ENCODE results near the gene CFD.
"Not testable (repeated sequence)": the region's sequence is repeated elsewhere in the genome, so short reads cannot be mapped to it uniquely, and the experiment has no call there.

Gene CFD

DNA sequence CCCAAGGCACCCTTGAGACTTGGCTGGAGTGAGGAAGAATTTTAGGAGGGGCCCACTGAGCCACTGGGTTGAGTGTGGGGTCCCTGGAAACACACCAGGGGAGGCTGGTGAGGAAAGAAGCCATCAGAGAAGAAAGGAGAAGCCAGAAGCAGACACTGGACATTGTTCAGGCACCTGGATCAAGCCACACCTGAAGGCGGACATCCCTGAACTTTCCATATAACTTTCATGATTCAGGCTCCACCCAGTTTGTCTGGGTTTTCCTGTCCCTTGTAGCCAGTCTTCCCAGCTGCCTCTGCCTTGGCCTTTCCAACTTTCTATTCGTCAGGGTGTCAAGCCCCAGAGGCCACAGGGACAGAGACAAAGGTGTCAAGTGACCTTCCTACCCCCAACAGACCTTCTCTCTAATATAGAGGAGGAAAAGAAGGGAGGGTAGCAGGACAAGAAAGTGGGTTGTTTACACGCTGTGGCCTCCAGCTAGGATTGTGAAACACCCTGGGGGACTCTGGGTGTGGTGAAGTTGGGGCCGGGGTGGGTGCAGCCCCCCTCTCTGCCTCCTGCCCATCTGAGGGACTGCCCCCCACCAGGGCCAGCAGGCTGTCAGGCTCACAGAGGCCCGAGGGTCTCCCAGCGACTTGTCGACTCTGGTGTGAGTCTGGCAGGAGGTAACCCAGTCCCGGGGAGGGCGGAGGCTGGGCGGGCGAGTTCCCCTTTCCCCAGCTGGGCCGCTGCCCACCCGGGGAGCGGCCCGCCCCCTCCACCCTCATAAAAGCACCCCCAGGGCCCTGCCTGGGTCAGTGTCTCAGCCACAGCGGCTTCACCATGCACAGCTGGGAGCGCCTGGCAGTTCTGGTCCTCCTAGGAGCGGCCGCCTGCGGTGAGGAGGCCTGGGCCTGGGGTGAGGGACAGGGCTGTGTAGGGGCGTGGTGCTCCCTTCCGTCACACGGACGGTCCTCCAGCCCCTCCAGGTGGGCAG lies at the start of gene CFD:
Gene CFD, plus strand, starts transcription at position 797 of the 976 bp plus-strand sequence. Its CDS starts 26 bp downstream, at position 823.
- no peak for DNase-seq (ENCODE audit: low read depth in 2 of 2)

GRCh38 chr19:810077-810855 lies 49.2 kb upstream of the CFD start:
- DNase-seq (ENCODE audit: low read depth in 2 of 2), result no peak

DNA sequence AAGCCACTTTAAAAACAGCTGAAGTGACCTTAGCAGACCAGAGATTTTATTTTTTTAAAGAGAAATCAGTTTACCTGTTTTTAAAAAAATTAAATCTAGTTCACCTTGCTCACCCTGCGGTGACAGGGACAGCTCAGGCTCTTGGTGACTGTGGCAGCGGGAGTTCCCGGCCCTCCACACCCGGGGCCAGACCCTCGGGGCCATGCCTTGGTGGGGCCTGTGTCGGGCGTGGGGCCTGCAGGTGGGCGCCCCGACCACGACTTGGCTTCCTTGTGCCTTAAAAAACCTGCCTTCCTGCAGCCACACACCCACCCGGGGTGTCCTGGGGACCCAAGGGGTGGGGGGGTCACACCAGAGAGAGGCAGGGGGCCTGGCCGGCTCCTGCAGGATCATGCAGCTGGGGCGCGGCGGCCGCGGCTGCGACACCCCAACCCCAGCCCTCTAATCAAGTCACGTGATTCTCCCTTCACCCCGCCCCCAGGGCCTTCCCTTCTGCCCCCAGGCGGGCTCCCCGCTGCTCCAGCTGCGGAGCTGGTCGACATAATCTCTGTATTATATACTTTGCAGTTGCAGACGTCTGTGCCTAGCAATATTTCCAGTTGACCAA lies 48.5 kb upstream of the CFD start:
- DNase-seq (ENCODE audit: low read depth in 2 of 2), result no peak

- no peak for DNase-seq (ENCODE audit: low read depth in 2 of 2)
These were observed 47.9 kb upstream of the CFD start for GRCh38 chr19:811506-812048.

DNA sequence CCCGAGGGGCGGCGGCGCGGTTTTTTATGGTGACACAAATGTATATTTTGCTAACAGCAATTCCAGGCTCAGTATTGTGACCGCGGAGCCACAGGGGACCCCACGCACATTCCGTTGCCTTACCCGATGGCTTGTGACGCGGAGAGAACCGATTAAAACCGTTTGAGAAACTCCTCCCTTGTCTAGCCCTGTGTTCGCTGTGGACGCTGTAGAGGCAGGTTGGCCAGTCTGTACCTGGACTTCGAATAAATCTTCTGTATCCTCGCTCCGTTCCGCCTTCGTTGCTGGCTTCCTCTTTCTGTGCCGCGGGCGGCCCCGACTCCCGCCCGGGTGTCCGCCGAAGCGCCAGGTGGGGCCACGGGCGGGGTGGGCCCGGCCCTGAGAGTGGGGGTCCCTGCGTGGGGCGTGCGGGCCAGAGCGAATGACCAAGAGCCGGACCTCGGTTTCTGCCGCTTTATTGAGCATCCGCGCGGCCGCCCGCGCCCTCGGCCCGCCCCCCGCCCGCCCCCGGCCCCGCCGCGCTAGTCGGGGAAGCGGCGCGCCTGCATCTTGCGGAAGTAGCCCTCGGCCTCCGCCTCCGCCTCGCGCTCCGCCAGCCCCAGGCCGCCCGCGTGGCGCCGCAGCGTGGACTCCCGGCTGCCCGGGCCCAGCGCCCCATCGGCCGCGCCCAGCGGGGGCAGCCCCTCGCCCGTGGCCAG lies 47.3 kb upstream of the CFD start:
- DNase-seq (ENCODE audit: low read depth in 2 of 2), result no peak

- no peak for DNase-seq (ENCODE audit: low read depth in 2 of 2)
These were observed 46.7 kb upstream of the CFD start for GRCh38 chr19:812747-813218.

GRCh38 chr19:813219-814151 lies 46.0 kb upstream of the CFD start:
- DNase-seq (ENCODE audit: low read depth in 2 of 2), result no peak

DNA sequence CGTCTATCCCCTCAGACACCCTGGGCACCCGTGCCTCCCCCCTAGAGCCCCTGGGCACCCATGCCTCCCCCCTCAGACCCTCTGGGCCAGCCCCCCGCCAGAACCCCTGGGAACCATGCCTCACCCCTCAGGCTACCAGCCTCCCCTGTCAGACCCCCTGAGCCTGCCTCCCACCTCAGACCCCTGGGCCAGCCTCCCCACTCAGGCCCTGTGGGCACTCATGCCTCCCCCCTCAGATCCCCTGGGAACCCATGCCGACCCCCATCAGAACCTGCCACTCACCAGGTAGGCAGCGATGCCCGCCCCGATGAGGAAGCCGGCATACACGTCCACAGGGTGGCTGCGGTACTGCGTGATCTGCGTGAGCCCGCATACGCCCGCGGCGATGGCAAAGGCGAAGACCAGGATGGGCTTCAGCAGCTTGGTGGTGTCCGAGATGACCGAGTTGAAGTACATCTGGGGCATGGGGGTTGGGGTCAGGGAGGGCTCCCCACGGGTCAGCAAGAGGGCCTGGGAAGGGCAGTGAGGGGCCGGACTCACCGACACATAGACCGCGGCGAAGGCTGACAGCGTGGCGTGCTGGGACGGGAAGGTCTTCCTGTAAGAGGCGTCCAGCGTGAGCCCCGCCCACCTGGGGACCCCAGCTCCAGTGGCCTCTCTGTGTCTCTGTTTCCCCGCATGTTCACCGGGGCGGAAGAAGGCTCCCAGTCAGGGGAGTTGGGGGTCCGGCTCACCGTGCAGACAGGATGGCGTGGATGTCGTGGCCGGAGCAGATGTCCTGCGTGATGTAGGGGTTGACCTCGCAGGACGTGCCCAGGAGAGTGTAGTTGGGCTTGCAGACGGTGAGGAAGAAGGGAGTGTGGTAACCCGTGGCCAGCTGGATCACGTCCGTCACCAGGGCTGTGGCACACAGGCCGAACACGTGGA lies 45.0 kb upstream of the CFD start:
- no peak for DNase-seq (ENCODE audit: low read depth in 2 of 2)

GRCh38 chr19:815079-815774 lies 44.2 kb upstream of the CFD start:
- DNase-seq (ENCODE audit: low read depth in 2 of 2), result no peak

DNA sequence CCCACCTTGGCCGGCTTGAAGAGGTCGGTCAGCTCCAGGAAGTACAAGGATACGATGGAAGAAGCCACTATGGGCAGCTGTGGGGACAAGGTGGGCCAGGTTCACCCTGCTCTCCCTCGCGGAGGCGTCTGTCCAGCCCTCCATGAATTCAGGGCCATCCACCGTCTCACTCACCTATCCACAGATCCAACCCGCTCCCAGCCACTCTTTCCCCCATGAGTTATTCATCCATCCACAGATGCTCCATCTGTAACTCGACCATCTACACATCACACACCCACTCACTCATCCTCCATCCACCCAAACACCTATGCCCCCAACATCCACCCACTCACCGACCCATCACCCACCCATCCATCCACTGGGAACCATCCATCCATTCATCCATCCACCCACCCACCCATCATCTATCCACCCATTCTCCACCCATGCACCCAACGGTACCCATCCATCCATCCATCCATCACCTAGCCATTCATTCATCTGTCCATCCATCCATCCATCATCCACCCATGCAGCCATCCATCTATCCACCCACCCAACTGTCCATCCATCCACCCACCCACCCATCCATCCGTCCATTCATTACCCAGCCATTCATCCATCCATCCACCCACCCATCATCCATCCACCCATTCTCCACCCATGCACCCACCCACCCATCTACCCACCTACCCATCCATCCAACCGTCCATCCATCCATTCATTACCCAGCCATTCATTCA lies 43.5 kb upstream of the CFD start:
- no peak for DNase-seq (ENCODE audit: low read depth in 2 of 2)

GRCh38 chr19:816500-816857 lies 43.0 kb upstream of the CFD start:
- DNase-seq (ENCODE audit: low read depth in 2 of 2), result no peak

- DNase-seq (ENCODE audit: low read depth in 2 of 2), result not testable (repeated sequence)
These were observed 39.3 kb upstream of the CFD start for GRCh38 chr19:820212-820611.

DNA sequence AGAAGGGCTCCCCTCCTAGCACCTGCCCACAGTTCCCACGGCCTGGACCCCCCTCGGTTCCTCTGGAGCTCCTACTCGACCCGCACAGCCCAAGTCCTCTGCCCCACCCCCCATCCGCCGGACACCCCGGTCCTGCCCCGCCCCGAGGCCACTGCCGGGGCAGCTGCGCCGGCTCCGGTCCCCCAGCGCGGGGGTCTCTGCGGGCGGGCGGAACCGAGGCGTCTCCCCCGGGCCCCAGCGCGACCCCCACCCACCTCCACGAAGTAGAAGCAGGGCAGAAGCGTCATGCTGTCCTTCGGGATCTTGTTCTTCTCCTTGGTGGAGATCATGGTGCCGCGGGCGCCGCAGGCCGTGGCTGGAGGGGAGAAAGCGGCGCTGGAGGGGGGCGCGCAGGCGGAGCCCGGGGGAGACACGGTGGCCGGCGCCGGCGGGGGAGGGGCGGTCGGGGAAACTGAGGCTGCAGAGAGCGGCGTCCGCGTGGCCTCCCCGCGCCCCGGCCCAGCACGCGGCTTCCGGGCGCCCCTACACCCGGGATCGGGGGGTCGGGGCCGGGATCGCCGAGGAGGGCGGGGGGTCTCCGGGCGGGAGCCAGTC lies 38.1 kb upstream of the CFD start:
- no peak for DNase-seq (ENCODE audit: low read depth in 2 of 2)

GRCh38 chr19:821825-822503 lies 37.5 kb upstream of the CFD start, which contains the start of gene PLPPR3:
TSS of gene PLPPR3 (minus strand) at chr19:821955. CDS start at chr19:821559, 396 bp downstream.
- DNase-seq (ENCODE audit: low read depth in 2 of 2), result no peak

DNA sequence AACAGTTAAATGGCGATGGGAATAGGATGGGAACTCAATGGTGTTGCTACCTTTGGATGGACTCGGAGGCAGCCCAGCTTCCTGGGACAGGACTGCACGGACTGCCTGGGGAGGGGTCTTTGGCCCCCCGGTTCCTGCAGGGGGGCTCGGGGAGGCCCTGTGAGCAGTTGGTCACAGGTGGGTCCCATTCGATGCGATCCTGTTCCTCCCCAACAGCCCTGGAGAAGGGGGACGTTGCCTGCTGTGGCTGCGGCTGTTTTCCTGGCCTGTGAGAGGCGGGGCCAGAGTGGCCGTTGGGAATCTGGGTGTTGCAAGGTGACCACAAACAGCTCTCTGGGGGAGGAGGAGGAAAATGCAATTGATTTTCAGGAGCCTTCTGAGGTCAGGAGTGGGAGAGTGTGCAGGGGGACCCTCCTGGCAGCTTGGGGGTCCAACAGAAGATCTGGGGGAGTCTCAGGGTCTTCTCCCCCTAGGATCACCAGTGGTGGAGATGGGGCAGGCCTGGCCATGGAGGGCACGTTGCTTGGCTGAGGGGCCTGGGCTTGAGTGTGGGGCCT lies 35.8 kb upstream of the CFD start:
- no peak for DNase-seq (ENCODE audit: low read depth in 2 of 2)

- DNase-seq (ENCODE audit: low read depth in 2 of 2), result no peak
These were observed 34.6 kb upstream of the CFD start for GRCh38 chr19:824885-825284.

All from stimulated activated CD8-positive, alpha-beta memory T cell treated with anti-CD3 and anti-CD28 coated beads, Interleukin-15, amount 100 ng/mL, for 4 hours (primary cell).